B cell (primary cell): ENCODE results near the gene RPS26.

Experiments
- EZH2 ChIP-seq: IDR thresholded peaks from 2 replicates; pipeline ENCODE4 v1.6.1; 2012; ENCODE audit warnings: borderline replicate concordance, low read depth, mild to moderate bottlenecking, moderate library complexity, low read length; ENCODE audit not compliant: insufficient read depth, poor library complexity, severe bottlenecking
- TF ChIP-seq, protein P1 (sequence below): fragments of 200-600 bp; IDR thresholded peaks from one replicate; pipeline ENCODE4 v1.8.0; 2022; ENCODE audit warnings: antibody characterized with exemption, mild to moderate bottlenecking

- TF ChIP-seq EZH2 = no peak
- TF ChIP-seq, protein P1, sequence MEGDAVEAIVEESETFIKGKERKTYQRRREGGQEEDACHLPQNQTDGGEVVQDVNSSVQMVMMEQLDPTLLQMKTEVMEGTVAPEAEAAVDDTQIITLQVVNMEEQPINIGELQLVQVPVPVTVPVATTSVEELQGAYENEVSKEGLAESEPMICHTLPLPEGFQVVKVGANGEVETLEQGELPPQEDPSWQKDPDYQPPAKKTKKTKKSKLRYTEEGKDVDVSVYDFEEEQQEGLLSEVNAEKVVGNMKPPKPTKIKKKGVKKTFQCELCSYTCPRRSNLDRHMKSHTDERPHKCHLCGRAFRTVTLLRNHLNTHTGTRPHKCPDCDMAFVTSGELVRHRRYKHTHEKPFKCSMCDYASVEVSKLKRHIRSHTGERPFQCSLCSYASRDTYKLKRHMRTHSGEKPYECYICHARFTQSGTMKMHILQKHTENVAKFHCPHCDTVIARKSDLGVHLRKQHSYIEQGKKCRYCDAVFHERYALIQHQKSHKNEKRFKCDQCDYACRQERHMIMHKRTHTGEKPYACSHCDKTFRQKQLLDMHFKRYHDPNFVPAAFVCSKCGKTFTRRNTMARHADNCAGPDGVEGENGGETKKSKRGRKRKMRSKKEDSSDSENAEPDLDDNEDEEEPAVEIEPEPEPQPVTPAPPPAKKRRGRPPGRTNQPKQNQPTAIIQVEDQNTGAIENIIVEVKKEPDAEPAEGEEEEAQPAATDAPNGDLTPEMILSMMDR = no peak
Measured at GRCh38 chr12:56080556-56081138, 38.9 kb downstream of the RPS26 start.
